Endothelial cell of umbilical vein (primary cell): ENCODE measurements around the gene DSCAML1. TPM values are rescaled to one million over a fixed set of nuclear protein-coding genes. Genes with fewer than 3 reads are reported as not detected.

Experiments
- BruUV-seq: library from RNA; stranded (reverse); fragments of 400-500 nt; replicated peaks from 2 replicates; lab custom pipeline; 2021; lab: Mats Ljungman, UMichigan
- CTCF ChIA-PET: fragments of 300-600, 350-600 bp; sonication (Branson Sonifier 250); formaldehyde crosslinking; loops from one replicate; lab custom pipeline; 2021; ENCODE audit warnings: antibody characterized with exemption, inconsistent platforms; lab: Charles Lee
- POLR2A ChIA-PET: fragments of 300-600, 350-600 bp; sonication (Branson Sonifier 250); formaldehyde crosslinking; loops from one replicate; lab custom pipeline; 2021; ENCODE audit warnings: antibody characterized with exemption, inconsistent platforms; lab: Charles Lee
- DNase-seq: peaks from one replicate; pipeline ENCODE4 v3.0.0-alpha.2; 2011; ENCODE audit warnings: low read depth, low spot score
- FAIRE-seq: peaks from 2 replicates; lab custom pipeline; 2011; peaks lifted over from hg19 to GRCh38; lab: Jason Lieb, UNC
- H2AFZ ChIP-seq: 2 replicates; pipeline ENCODE4 v1.6.0; 2012; ENCODE audit warnings: low read depth, low read length, control low read depth, inconsistent platforms
- H3K27ac ChIP-seq: 2 replicates; pipeline ENCODE4 v1.5.1; 2011; ENCODE audit warnings: low read depth, mild to moderate bottlenecking, control low read depth, low read length, moderate library complexity; ENCODE audit not compliant: insufficient read depth
- H3K27me3 ChIP-seq, 2 experiments: 2 replicates each; pipeline versions ENCODE4 v1.6.0 to v1.6.1; 2011; ENCODE audit warnings: low read length in 2 of 2, mixed read lengths in 1 of 2; ENCODE audit not compliant: control insufficient read depth in 2 of 2, insufficient read depth in 2 of 2
- H3K36me3 ChIP-seq, 2 experiments: 2 replicates in 1 of 2; 3 replicates in 1 of 2; pipeline ENCODE4 v1.5.1; 2011; ENCODE audit warnings: low read length in 2 of 2, mild to moderate bottlenecking in 1 of 2, moderate library complexity in 1 of 2; ENCODE audit not compliant: control insufficient read depth in 2 of 2, insufficient read depth in 2 of 2; ENCODE audit errors: extremely low read depth in 1 of 2
- H3K4me1 ChIP-seq: 3 replicates; pipeline ENCODE4 v1.5.1; 2011; ENCODE audit warnings: mild to moderate bottlenecking, low read length; ENCODE audit not compliant: control insufficient read depth, insufficient read depth; ENCODE audit errors: extremely low read depth
- H3K4me2 ChIP-seq: 2 replicates; pipeline ENCODE4 v1.6.1; 2011; ENCODE audit warnings: low read length, control low read depth, mixed read lengths; ENCODE audit not compliant: insufficient read depth
- H3K4me3 ChIP-seq, 3 experiments: fragments of 200-600 bp in 1 of 3; sonication (generic), shearing (Covaris generic) in 1 of 3; replicated peaks in 1 of 3; 2 replicates each; pipeline ENCODE4 v1.5.1; 2011 to 2016; ENCODE audit warnings: control low read depth in 3 of 3, low read length in 3 of 3, mild to moderate bottlenecking in 2 of 3, inconsistent platforms in 1 of 3, low read depth in 1 of 3, moderate library complexity in 1 of 3; ENCODE audit not compliant: insufficient read depth in 1 of 3
- H3K79me2 ChIP-seq: 2 replicates; pipeline ENCODE4 v1.6.0; 2012; ENCODE audit warnings: low read length, inconsistent platforms; ENCODE audit not compliant: control insufficient read depth, insufficient read depth
- H3K9ac ChIP-seq: replicated peaks from 2 replicates; pipeline ENCODE3; 2011; ENCODE audit warnings: low read length, control low read depth; ENCODE audit not compliant: insufficient read depth; ENCODE audit errors: extremely low read depth
- H3K9me1 ChIP-seq: replicated peaks from 3 replicates; pipeline ENCODE4 v1.6.0; 2011; ENCODE audit warnings: mild to moderate bottlenecking, low read length; ENCODE audit not compliant: control insufficient read depth, insufficient read depth; ENCODE audit errors: extremely low read depth
- H3K9me3 ChIP-seq: replicated peaks from 2 replicates; pipeline ENCODE4 v1.5.1; 2012; ENCODE audit warnings: low read length, inconsistent platforms; ENCODE audit not compliant: control insufficient read depth, insufficient read depth
- H4K20me1 ChIP-seq: replicated peaks from 2 replicates; pipeline ENCODE3; 2011; ENCODE audit warnings: mild to moderate bottlenecking, low read length; ENCODE audit not compliant: control insufficient read depth, insufficient read depth; ENCODE audit errors: extremely low read depth
- EZH2 ChIP-seq: IDR thresholded peaks from 2 replicates; pipeline ENCODE4 v1.6.1; 2012; ENCODE audit warnings: borderline replicate concordance, low read depth, mild to moderate bottlenecking, moderate library complexity, low read length, inconsistent platforms; ENCODE audit not compliant: severe bottlenecking
- FOS ChIP-seq: IDR thresholded peaks from 2 replicates; pipeline ENCODE4 v1.6.1; 2011; ENCODE audit warnings: mild to moderate bottlenecking, low read length, moderate library complexity, borderline replicate concordance; ENCODE audit not compliant: insufficient read depth
- GATA2 ChIP-seq: IDR thresholded peaks from 2 replicates; pipeline ENCODE4 v1.7.0; 2011; ENCODE audit warnings: low read depth, mild to moderate bottlenecking, moderate library complexity, mixed read lengths, low read length; ENCODE audit not compliant: insufficient read length, insufficient read depth
- JUN ChIP-seq: IDR thresholded peaks from 2 replicates; pipeline ENCODE4 v1.6.1; 2011; ENCODE audit warnings: borderline replicate concordance, low read depth; ENCODE audit not compliant: insufficient read length, insufficient read depth
- MYC ChIP-seq: IDR thresholded peaks from one replicate; pipeline ENCODE4 v1.6.1; 2011; ENCODE audit warnings: mild to moderate bottlenecking, low read depth, low read length
- POLR2A ChIP-seq: IDR thresholded peaks from 2 replicates; pipeline ENCODE4 v1.6.1; 2012; ENCODE audit warnings: low read depth, mild to moderate bottlenecking, control low read depth, low read length
- POLR2AphosphoS5 ChIP-seq: IDR thresholded peaks from 2 replicates; pipeline ENCODE4 v1.6.1; 2012; ENCODE audit warnings: low read depth, mild to moderate bottlenecking, control low read depth, low read length, moderate library complexity; ENCODE audit not compliant: insufficient read depth
- dilution Hi-C: fragments of 300-500 bp; cut with MboI; formaldehyde crosslinking; loops from one replicate; pipeline ENCODE4 v1.15.0; 2019; ENCODE audit warnings: low sequenced_read_pairs; ENCODE audit not compliant: extremely low pct_ligation_motif_present
- intact Hi-C: fragments of 100-400 bp; cut with micrococcal nuclease; formaldehyde crosslinking; loops from one replicate; pipeline ENCODE4 v1.10.0; 2022
- polyA plus RNA-seq, 4 experiments: library from polyadenylated mRNA; depleted of rRNA in 3 of 4; stranded (reverse) in 3 of 4; unstranded in 1 of 4; fragments of >200 nt; gene quantifications; 2 replicates each; pipeline versions ENCODE4 v1.2.1 to v1.2.3, GENCODE V29; 2011 to 2012; ENCODE audit warnings: missing spikeins in 1 of 4
- total RNA-seq: library from RNA; stranded (reverse); gene quantifications from 2 replicates; pipeline ENCODE4 v1.2.3, GENCODE V29; 2021
- TF ChIP-seq, protein P1 (sequence below): IDR thresholded peaks from 2 replicates; pipeline ENCODE4 v1.6.1; 2011; ENCODE audit not compliant: insufficient read depth, insufficient read length
- TF ChIP-seq, protein P2 (sequence below), 2 donors: IDR thresholded peaks; 1 replicate in 1 of 2; 2 replicates in 1 of 2; pipeline ENCODE4 v1.5.1; 2011; ENCODE audit warnings: low read length in 2 of 2, mild to moderate bottlenecking in 2 of 2, moderate library complexity in 2 of 2, control low read depth in 1 of 2, inconsistent platforms in 1 of 2, low read depth in 1 of 2; ENCODE audit not compliant: insufficient read depth in 1 of 2; ENCODE audit errors: extremely low read depth in 1 of 2

DSCAML1 gene
- total and polyA plus RNA-seq, 2 donors (not counting 3 experiments of a cell fraction or from before 2014, with no cell fraction given): not detected

DNA sequence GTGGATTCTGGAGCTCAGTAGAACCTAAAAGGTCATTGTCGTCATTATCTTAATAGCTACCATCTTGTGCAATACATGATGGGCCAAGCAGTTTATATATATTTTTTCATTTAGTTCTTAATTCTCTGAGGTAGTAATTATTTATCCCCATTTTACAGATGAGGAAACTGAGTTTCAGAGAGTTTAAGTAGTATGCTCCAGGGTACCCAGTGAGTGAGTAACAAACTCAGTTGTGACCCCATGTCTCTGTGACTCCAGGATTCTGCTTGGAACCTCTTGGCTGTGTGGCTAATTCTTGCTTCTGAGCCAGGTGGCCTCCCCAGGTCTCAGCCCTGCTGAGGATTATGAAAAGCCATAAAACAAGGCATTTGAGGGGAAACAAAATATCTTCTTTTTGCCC, 386.8 kb downstream of the DSCAML1 start:
- intact Hi-C loops: no loop called here
- dilution Hi-C loops: no loop called here

More for the DNA sequence above, 386.8 kb downstream of the DSCAML1 start:
- H3K36me3 ChIP-seq: peaks cover 7 to 18% of the 10 kb centered on the region in 2 experiments
- no peak overlapping the region for H2AFZ ChIP-seq
- no peaks in the 10 kb centered on the region for H3K79me2 ChIP-seq
- H3K27me3 ChIP-seq: no peaks in the 10 kb centered on the region
- DNase-seq (no peak), FAIRE-seq (no peak)
- H3K9me1 ChIP-seq: no peaks in the 10 kb centered on the region
- H4K20me1 ChIP-seq: no peaks in the 10 kb centered on the region
- H3K4me1 ChIP-seq: no peaks in the 10 kb centered on the region
- ChIA-PET CTCF (interaction anchor here (4.8 kb wide), 1 partner anchor 16 kb away, joined by 21 read pairs; no protein-coding TSS in a partner anchor), POLR2A (no interaction called here)
- no peak overlapping the region for H3K4me3 ChIP-seq
- no TSS peak for BruUV-seq
- no peak overlapping the region for H3K9ac ChIP-seq
- H3K27ac ChIP-seq: no peak overlapping the region
- TF ChIP-seq, protein P1, sequence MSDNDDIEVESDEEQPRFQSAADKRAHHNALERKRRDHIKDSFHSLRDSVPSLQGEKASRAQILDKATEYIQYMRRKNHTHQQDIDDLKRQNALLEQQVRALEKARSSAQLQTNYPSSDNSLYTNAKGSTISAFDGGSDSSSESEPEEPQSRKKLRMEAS: no peak
- TF ChIP-seq POLR2AphosphoS5: no peak
- TF ChIP-seq, protein P2, sequence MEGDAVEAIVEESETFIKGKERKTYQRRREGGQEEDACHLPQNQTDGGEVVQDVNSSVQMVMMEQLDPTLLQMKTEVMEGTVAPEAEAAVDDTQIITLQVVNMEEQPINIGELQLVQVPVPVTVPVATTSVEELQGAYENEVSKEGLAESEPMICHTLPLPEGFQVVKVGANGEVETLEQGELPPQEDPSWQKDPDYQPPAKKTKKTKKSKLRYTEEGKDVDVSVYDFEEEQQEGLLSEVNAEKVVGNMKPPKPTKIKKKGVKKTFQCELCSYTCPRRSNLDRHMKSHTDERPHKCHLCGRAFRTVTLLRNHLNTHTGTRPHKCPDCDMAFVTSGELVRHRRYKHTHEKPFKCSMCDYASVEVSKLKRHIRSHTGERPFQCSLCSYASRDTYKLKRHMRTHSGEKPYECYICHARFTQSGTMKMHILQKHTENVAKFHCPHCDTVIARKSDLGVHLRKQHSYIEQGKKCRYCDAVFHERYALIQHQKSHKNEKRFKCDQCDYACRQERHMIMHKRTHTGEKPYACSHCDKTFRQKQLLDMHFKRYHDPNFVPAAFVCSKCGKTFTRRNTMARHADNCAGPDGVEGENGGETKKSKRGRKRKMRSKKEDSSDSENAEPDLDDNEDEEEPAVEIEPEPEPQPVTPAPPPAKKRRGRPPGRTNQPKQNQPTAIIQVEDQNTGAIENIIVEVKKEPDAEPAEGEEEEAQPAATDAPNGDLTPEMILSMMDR (IDR thresholded peaks at IDR 0.05; ENCODE audit: extremely low read depth in 1 of 2, insufficient read depth in 1 of 2, low read depth in 1 of 2, low read length in 2 of 2): no peak
- no peak for TF ChIP-seq FOS
- TF ChIP-seq JUN: no peak
- TF ChIP-seq EZH2: no peak
- no peak for TF ChIP-seq GATA2
- no peak for TF ChIP-seq POLR2A
- no peak for TF ChIP-seq MYC
- no peak overlapping the region for H3K4me2 ChIP-seq
- H3K9me3 ChIP-seq: no peaks in the 10 kb centered on the region
